ENCODE data around the gene HAPLN2. TPM values are rescaled to one million over a fixed set of nuclear protein-coding genes. Genes with fewer than 3 reads are reported as not detected.

The HAPLN2 gene
- total RNA-seq, 2 donors from 2014 or later = 6.1 to 10.2 TPM

GRCh38 chr1:156662800-156663055, 43.5 kb downstream of the HAPLN2 start:
- WGBS = 88% methylated on average over 5 of the region's 5 CpGs
- H3K27me3 ChIP-seq (replicated peaks; ENCODE audit: insufficient read depth) = no peaks in the 10 kb centered on the region
- no peaks in the 10 kb centered on the region for H3K9me3 ChIP-seq
- no peak overlapping the region for H3K27ac ChIP-seq
- H3K36me3 ChIP-seq = no peaks in the 10 kb centered on the region
- intact Hi-C loops (cut with DNase I) = no loop called here
- no peak for DNase-seq (ENCODE audit: low spot score)
- H3K4me3 ChIP-seq = no peak overlapping the region
- no peaks in the 10 kb centered on the region for H3K4me1 ChIP-seq (replicated peaks)
- no peak for TF ChIP-seq POLR2AphosphoS5 (IDR thresholded peaks at IDR 0.05)
- no peak for TF ChIP-seq CTCF (IDR thresholded peaks at IDR 0.05)
- no peak for TF ChIP-seq POLR2A (IDR thresholded peaks at IDR 0.05)

DNA sequence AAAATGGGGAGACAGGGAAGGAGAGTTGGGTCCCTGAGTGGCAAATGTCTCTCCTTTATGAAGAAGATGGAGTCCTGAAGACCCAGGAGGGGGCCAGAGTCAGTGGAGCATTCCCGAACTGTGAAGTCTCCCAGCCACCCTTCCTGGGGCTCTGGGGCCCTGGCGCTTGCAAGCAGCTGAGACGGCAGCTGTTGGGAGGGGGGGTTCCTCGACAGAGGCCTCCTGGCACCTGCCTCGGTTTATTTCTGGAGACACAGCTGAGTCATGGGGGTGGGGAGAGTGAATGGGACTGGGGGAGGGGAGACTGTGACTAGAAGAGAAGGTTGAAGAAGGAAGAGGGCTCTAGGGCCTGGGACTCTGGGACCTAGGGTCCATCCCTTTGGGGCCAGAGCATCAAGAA, 44.0 kb downstream of the HAPLN2 start:
- TF ChIP-seq POLR2A (IDR thresholded peaks at IDR 0.05) (no peak), POLR2AphosphoS5 (IDR thresholded peaks at IDR 0.05) (no peak)
- no peaks in the 10 kb centered on the region for H3K9me3 ChIP-seq
- DNase-seq (ENCODE audit: low spot score) = no peak
- H3K4me3 ChIP-seq = no peak overlapping the region
- H3K4me1 ChIP-seq (replicated peaks) = no peaks in the 10 kb centered on the region
- intact Hi-C loops (cut with DNase I) = no loop called here
- H3K36me3 ChIP-seq = no peaks in the 10 kb centered on the region
- H3K27me3 ChIP-seq (replicated peaks; ENCODE audit: insufficient read depth) = no peaks in the 10 kb centered on the region
- peak overlapping the region in 1 of 2 donors; percentile 41 for H3K27ac ChIP-seq
- WGBS = 58% methylated on average over 5 of the region's 5 CpGs

GRCh38 chr1:156664046-156664766, 45.0 kb downstream of the HAPLN2 start:
- 60% methylated on average over 5 of the region's 5 CpGs for WGBS
- H3K9me3 ChIP-seq = no peaks in the 10 kb centered on the region
- no peaks in the 10 kb centered on the region for H3K4me1 ChIP-seq (replicated peaks)
- no peak overlapping the region for H3K4me3 ChIP-seq
- TF ChIP-seq POLR2AphosphoS5 (IDR thresholded peaks at IDR 0.05) (no peak), POLR2A (IDR thresholded peaks at IDR 0.05) (no peak), CTCF (IDR thresholded peaks at IDR 0.05) (no peak)
- intact Hi-C loops (cut with DNase I) = no loop called here
- H3K27me3 ChIP-seq (replicated peaks; ENCODE audit: insufficient read depth) = no peaks in the 10 kb centered on the region
- H3K36me3 ChIP-seq = no peaks in the 10 kb centered on the region
- DNase-seq (ENCODE audit: low spot score) = no peak
- H3K27ac ChIP-seq = peak overlapping the region; percentile 41 to 52

GRCh38 chr1:156664767-156665411, 45.7 kb downstream of the HAPLN2 start:
- no peak overlapping the region for H3K4me3 ChIP-seq
- H3K36me3 ChIP-seq = no peaks in the 10 kb centered on the region
- H3K9me3 ChIP-seq = no peaks in the 10 kb centered on the region
- 32% methylated on average over 12 of the region's 16 CpGs for WGBS
- H3K27me3 ChIP-seq (replicated peaks; ENCODE audit: insufficient read depth) = no peaks in the 10 kb centered on the region
- intact Hi-C loops (cut with DNase I) = no loop called here
- peak overlapping the region; percentile 41 to 52 for H3K27ac ChIP-seq
- no peak for TF ChIP-seq POLR2AphosphoS5 (IDR thresholded peaks at IDR 0.05)
- TF ChIP-seq CTCF (IDR thresholded peaks at IDR 0.05) = no peak
- TF ChIP-seq POLR2A (IDR thresholded peaks at IDR 0.05) = no peak
- DNase-seq (ENCODE audit: low spot score) = no peak
- no peaks in the 10 kb centered on the region for H3K4me1 ChIP-seq (replicated peaks)

DNA sequence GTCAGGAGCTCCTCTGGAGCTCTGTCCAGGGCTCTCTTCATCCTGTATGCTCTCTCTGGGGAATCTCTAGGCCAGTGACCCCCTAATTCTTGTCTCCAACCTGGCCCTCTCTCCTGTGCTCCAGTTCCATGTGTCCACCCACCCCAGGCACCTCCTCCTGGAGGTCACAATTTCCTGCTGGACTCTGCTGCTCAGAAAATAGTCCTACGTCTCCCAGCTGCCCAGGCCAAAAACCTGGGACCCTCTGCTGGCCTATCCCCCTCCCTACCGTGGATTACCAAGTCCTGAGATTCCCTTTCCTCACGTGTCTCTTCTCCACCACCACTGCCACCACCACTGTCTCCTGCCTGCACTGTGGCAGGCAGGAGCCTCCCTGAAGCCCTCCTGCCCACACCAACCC, 46.3 kb downstream of the HAPLN2 start:
- no peaks in the 10 kb centered on the region for H3K4me1 ChIP-seq (replicated peaks)

More for the DNA sequence above, 46.3 kb downstream of the HAPLN2 start:
- no peak overlapping the region for H3K4me3 ChIP-seq
- no peak for TF ChIP-seq CTCF (IDR thresholded peaks at IDR 0.05)
- no peak for TF ChIP-seq POLR2AphosphoS5 (IDR thresholded peaks at IDR 0.05)
- TF ChIP-seq POLR2A (IDR thresholded peaks at IDR 0.05) = no peak
- H3K36me3 ChIP-seq = no peaks in the 10 kb centered on the region
- H3K27ac ChIP-seq = peak overlapping the region; percentile 41 to 52
- H3K9me3 ChIP-seq = no peaks in the 10 kb centered on the region
- WGBS = 71% methylated on average over 3 of the region's 3 CpGs
- intact Hi-C loops (cut with DNase I) = no loop called here
- DNase-seq (ENCODE audit: low spot score) = no peak
- H3K27me3 ChIP-seq (replicated peaks; ENCODE audit: insufficient read depth) = no peaks in the 10 kb centered on the region

Measured in prostate gland (tissue), 2 donors.